ENCODE results near the gene STT3B. TPM values are rescaled to one million over a fixed set of nuclear protein-coding genes. Genes with fewer than 3 reads are reported as not detected.

STT3B gene
- total and polyA plus RNA-seq, 2 donors (not counting 1 experiment from before 2014, with no cell fraction given): 145 to 259 TPM

GRCh38 chr3:31552103-31552502 lies 19.4 kb downstream of the STT3B start:
- no peak overlapping the region for H3K4me3 ChIP-seq (replicated peaks in 1 of 4; ENCODE audit: control extremely low read depth in 1 of 4, insufficient read depth in 1 of 4, low read depth in 3 of 4, low read length in 4 of 4)
- H3K36me3 ChIP-seq (ENCODE audit: control insufficient read depth, insufficient read depth, low read length): no peaks in the 10 kb centered on the region
- H3K79me2 ChIP-seq (ENCODE audit: control insufficient read depth, insufficient read depth, low read length): peaks cover 90% of the 10 kb centered on the region
- no peaks in the 10 kb centered on the region for H3K4me1 ChIP-seq (ENCODE audit: control insufficient read depth, extremely low read depth, insufficient read depth, low read length)
- no peak overlapping the region for H3K4me2 ChIP-seq (ENCODE audit: extremely low read depth, insufficient read depth, low read length)
- TF ChIP-seq EZH2 (IDR thresholded peaks at IDR 0.05; ENCODE audit: low read length, missing control alignments): no peak
- TF ChIP-seq, protein P1, sequence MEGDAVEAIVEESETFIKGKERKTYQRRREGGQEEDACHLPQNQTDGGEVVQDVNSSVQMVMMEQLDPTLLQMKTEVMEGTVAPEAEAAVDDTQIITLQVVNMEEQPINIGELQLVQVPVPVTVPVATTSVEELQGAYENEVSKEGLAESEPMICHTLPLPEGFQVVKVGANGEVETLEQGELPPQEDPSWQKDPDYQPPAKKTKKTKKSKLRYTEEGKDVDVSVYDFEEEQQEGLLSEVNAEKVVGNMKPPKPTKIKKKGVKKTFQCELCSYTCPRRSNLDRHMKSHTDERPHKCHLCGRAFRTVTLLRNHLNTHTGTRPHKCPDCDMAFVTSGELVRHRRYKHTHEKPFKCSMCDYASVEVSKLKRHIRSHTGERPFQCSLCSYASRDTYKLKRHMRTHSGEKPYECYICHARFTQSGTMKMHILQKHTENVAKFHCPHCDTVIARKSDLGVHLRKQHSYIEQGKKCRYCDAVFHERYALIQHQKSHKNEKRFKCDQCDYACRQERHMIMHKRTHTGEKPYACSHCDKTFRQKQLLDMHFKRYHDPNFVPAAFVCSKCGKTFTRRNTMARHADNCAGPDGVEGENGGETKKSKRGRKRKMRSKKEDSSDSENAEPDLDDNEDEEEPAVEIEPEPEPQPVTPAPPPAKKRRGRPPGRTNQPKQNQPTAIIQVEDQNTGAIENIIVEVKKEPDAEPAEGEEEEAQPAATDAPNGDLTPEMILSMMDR (conservative IDR thresholded peaks at IDR 0.05 in 1 of 2, IDR thresholded peaks at IDR 0.05 in 1 of 2; ENCODE audit: low read depth in 1 of 2, low read length in 2 of 2): no peak
- H3K9me3 ChIP-seq (ENCODE audit: control insufficient read depth, insufficient read depth, low read depth, low read length): no peaks in the 10 kb centered on the region
- H3K27me3 ChIP-seq (ENCODE audit: control insufficient read depth, insufficient read depth, low read length): no peaks in the 10 kb centered on the region
- no peak overlapping the region for H2AFZ ChIP-seq (ENCODE audit: low read length)
- DNase-seq (ENCODE audit: low read depth in 2 of 2): no peak
- no peak overlapping the region for H3K9ac ChIP-seq (ENCODE audit: insufficient read depth, low read length)
- peaks cover 4% of the 10 kb centered on the region for H4K20me1 ChIP-seq (ENCODE audit: control insufficient read depth, extremely low read depth, insufficient read depth, low read length)
- H3K27ac ChIP-seq (ENCODE audit: insufficient read depth, low read length): no peak overlapping the region

DNA sequence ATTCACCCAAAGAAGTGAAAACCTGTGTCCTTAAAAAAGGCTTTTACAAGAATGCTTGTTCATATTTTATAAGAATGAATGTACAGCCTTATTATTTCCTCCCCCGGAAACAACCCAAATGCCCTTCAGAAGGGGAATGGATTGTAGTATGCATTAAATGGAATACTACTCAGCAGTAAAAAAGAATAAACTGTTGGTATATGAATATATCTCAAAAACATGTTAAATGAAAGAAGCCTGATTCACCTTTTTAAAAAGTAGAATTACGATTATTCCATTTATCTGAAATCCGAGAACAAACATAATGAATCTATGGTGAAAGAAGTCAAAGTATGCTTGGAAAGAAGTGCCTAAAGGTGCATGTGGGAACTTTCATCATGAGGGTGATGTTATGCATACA lies 20.5 kb downstream of the STT3B start:
- H4K20me1 ChIP-seq (ENCODE audit: control insufficient read depth, extremely low read depth, insufficient read depth, low read length): peaks cover 4% of the 10 kb centered on the region
- H3K27me3 ChIP-seq (ENCODE audit: control insufficient read depth, insufficient read depth, low read length): no peaks in the 10 kb centered on the region
- H3K79me2 ChIP-seq (ENCODE audit: control insufficient read depth, insufficient read depth, low read length): peaks cover 90% of the 10 kb centered on the region
- no peak overlapping the region for H3K4me2 ChIP-seq (ENCODE audit: extremely low read depth, insufficient read depth, low read length)
- no peak overlapping the region for H2AFZ ChIP-seq (ENCODE audit: low read length)
- no peak for DNase-seq (ENCODE audit: low read depth in 2 of 2)
- no peak overlapping the region for H3K27ac ChIP-seq (ENCODE audit: insufficient read depth, low read length)
- no peak for TF ChIP-seq EZH2 (IDR thresholded peaks at IDR 0.05; ENCODE audit: low read length, missing control alignments)
- TF ChIP-seq, protein P1 (conservative IDR thresholded peaks at IDR 0.05 in 1 of 2, IDR thresholded peaks at IDR 0.05 in 1 of 2; ENCODE audit: low read depth in 1 of 2, low read length in 2 of 2): no peak
- H3K4me3 ChIP-seq (replicated peaks in 1 of 4; ENCODE audit: control extremely low read depth in 1 of 4, insufficient read depth in 1 of 4, low read depth in 3 of 4, low read length in 4 of 4): no peak overlapping the region
- H3K9me3 ChIP-seq (ENCODE audit: control insufficient read depth, insufficient read depth, low read depth, low read length): no peaks in the 10 kb centered on the region
- H3K4me1 ChIP-seq (ENCODE audit: control insufficient read depth, extremely low read depth, insufficient read depth, low read length): no peaks in the 10 kb centered on the region
- no peak overlapping the region for H3K9ac ChIP-seq (ENCODE audit: insufficient read depth, low read length)
- H3K36me3 ChIP-seq (ENCODE audit: control insufficient read depth, insufficient read depth, low read length): no peaks in the 10 kb centered on the region

GRCh38 chr3:31555204-31555603 lies 22.5 kb downstream of the STT3B start:
- H3K9ac ChIP-seq (ENCODE audit: insufficient read depth, low read length): no peak overlapping the region
- DNase-seq (ENCODE audit: low read depth in 2 of 2): no peak
- no peak overlapping the region for H3K4me3 ChIP-seq (replicated peaks in 1 of 4; ENCODE audit: control extremely low read depth in 1 of 4, insufficient read depth in 1 of 4, low read depth in 3 of 4, low read length in 4 of 4)
- no peak overlapping the region for H3K4me2 ChIP-seq (ENCODE audit: extremely low read depth, insufficient read depth, low read length)
- no peaks in the 10 kb centered on the region for H3K36me3 ChIP-seq (ENCODE audit: control insufficient read depth, insufficient read depth, low read length)
- no peak for TF ChIP-seq EZH2 (IDR thresholded peaks at IDR 0.05; ENCODE audit: low read length, missing control alignments)
- TF ChIP-seq, protein P1 (conservative IDR thresholded peaks at IDR 0.05 in 1 of 2, IDR thresholded peaks at IDR 0.05 in 1 of 2; ENCODE audit: low read depth in 1 of 2, low read length in 2 of 2): no peak
- H4K20me1 ChIP-seq (ENCODE audit: control insufficient read depth, extremely low read depth, insufficient read depth, low read length): peaks cover 4% of the 10 kb centered on the region
- no peaks in the 10 kb centered on the region for H3K27me3 ChIP-seq (ENCODE audit: control insufficient read depth, insufficient read depth, low read length)
- no peak overlapping the region for H2AFZ ChIP-seq (ENCODE audit: low read length)
- H3K9me3 ChIP-seq (ENCODE audit: control insufficient read depth, insufficient read depth, low read depth, low read length): no peaks in the 10 kb centered on the region
- peaks cover 92% of the 10 kb centered on the region for H3K79me2 ChIP-seq (ENCODE audit: control insufficient read depth, insufficient read depth, low read length)
- H3K27ac ChIP-seq (ENCODE audit: insufficient read depth, low read length): no peak overlapping the region
- H3K4me1 ChIP-seq (ENCODE audit: control insufficient read depth, extremely low read depth, insufficient read depth, low read length): no peaks in the 10 kb centered on the region
